Hepatocyte (in vitro differentiated cells): Measurements from ENCODE around the gene MAS1. TPM values are rescaled to one million over a fixed set of nuclear protein-coding genes. Genes with fewer than 3 reads are reported as not detected.
"Not testable (repeated sequence)": the region's sequence is repeated elsewhere in the genome, so short reads cannot be mapped to it uniquely, and the experiment has no call there.

ENCODE experiments used
- DNase-seq: peaks from one replicate; pipeline ENCODE4 v3.0.0-alpha.2; 2016; ENCODE audit warnings: low spot score
- H2AFZ ChIP-seq: fragments of 200-600 bp; sonication (generic); 2 replicates; pipeline ENCODE4 v1.6.0; 2016; ENCODE audit warnings: antibody characterized with exemption, mild to moderate bottlenecking
- H3K27ac ChIP-seq: fragments of 200-600 bp; sonication (generic); 2 replicates; pipeline ENCODE4 v1.5.1; 2016; ENCODE audit warnings: mild to moderate bottlenecking
- H3K27me3 ChIP-seq: fragments of 200-600 bp; sonication (generic); 2 replicates; pipeline ENCODE4 v1.6.1; 2016
- H3K36me3 ChIP-seq: fragments of 200-600 bp; sonication (generic); replicated peaks from 2 replicates; pipeline ENCODE4 v1.5.1; 2016; ENCODE audit warnings: low read depth; ENCODE audit not compliant: insufficient read depth
- H3K4me1 ChIP-seq: fragments of 200-600 bp; sonication (generic); 2 replicates; pipeline ENCODE4 v1.5.1; 2016; ENCODE audit warnings: mild to moderate bottlenecking, moderate library complexity; ENCODE audit not compliant: insufficient read depth
- H3K4me2 ChIP-seq: fragments of 200-600 bp; sonication (generic); 2 replicates; pipeline ENCODE4 v1.6.0; 2016
- H3K4me3 ChIP-seq: fragments of 200-600 bp; sonication (generic); 2 replicates; pipeline ENCODE4 v1.5.1; 2016; ENCODE audit warnings: mild to moderate bottlenecking
- H3K79me2 ChIP-seq: fragments of 200-600 bp; sonication (generic); 2 replicates; pipeline ENCODE4 v1.6.0; 2017; ENCODE audit warnings: mild to moderate bottlenecking
- H3K9me2 ChIP-seq: fragments of 200-600 bp; sonication (generic); replicated peaks from 2 replicates; pipeline ENCODE4 v1.6.0; 2017; ENCODE audit warnings: mild to moderate bottlenecking; ENCODE audit not compliant: insufficient read depth
- H3K9me3 ChIP-seq: fragments of 200-600 bp; sonication (generic); 2 replicates; pipeline ENCODE4 v1.5.1; 2016; ENCODE audit warnings: low read depth, mild to moderate bottlenecking
- H4K20me1 ChIP-seq: fragments of 200-600 bp; sonication (generic); 2 replicates; pipeline ENCODE4 v1.6.0; 2016; ENCODE audit warnings: mild to moderate bottlenecking; ENCODE audit not compliant: insufficient read depth, poor library complexity, severe bottlenecking
- EZH2 ChIP-seq: fragments of 200-600 bp; sonication (generic); IDR thresholded peaks from 2 replicates; pipeline ENCODE4 v1.6.1; 2016; ENCODE audit warnings: antibody characterized with exemption, mild to moderate bottlenecking, borderline replicate concordance
- EZH2phosphoT487 ChIP-seq: fragments of 200-600 bp; sonication (generic); IDR thresholded peaks from one replicate; pipeline ENCODE4 v1.6.1; 2018; ENCODE audit warnings: antibody characterized with exemption, mild to moderate bottlenecking, low read depth, moderate library complexity; ENCODE audit not compliant: unreplicated experiment, severe bottlenecking
- WGBS: methylation state at CpG from one replicate; pipeline ENCODE4 v1.1.6; 2016; ENCODE audit warnings: low lambda C conversion rate; ENCODE audit errors: missing lambda C conversion rate; 5-methylcytosine and 5-hydroxymethylcytosine counted together
- polyA plus RNA-seq: library from polyadenylated mRNA; unstranded; fragments of >200 nt; fragmentation: Nextera tagmentation; extraction: Ambion mirVana; gene quantifications from 2 replicates; pipeline ENCODE4 v1.2.1, GENCODE V29; 2016
- total RNA-seq: library from RNA; depleted of rRNA; stranded (reverse); fragments of >200 nt; gene quantifications from 2 replicates; pipeline ENCODE4 v1.2.3, GENCODE V29; 2014
- TF ChIP-seq, protein P1 (sequence below): fragments of 200-600 bp; sonication (generic); IDR thresholded peaks from 2 replicates; pipeline ENCODE4 v1.5.1; 2016; ENCODE audit warnings: antibody characterized with exemption, mild to moderate bottlenecking; ENCODE audit not compliant: poor library complexity

Gene MAS1
- total RNA-seq (not detected in 2 replicates), polyA plus RNA-seq (not detected in 2 replicates)

DNA sequence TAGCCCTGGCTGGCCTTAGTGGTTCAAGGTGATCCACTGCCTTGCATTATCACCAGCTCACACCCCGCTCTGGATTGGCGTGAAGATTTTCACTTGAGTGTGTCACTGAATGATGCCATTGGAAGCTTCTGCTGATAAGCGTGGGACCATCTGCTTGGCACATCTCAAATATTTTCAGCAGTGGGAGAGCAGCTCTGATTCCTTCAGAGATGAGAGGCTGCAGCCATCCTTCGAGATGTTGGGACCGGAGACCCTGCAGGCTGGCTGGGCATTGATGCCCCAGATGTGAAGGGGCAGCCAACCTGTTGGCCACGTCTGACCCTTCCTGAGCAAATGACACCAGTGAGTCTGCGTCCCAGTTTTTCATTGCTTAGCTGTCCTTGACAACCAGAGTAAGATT is at the start of gene MAS1:
TSS of gene MAS1 (plus strand) at position 197 of the 400 bp plus-strand sequence. CDS start 15,968 bp downstream, outside the sequence.
- no peak within 1 kb of the TSS for H3K27ac ChIP-seq
- H2AFZ ChIP-seq = no peak within 1 kb of the TSS
- H3K79me2 ChIP-seq = no peaks in the 10 kb centered on the region
- no peaks in the 10 kb centered on the region for H3K4me1 ChIP-seq
- H3K9me2 ChIP-seq = no peaks in the 10 kb centered on the region
- no peaks in the 10 kb centered on the region for H3K9me3 ChIP-seq
- H3K4me2 ChIP-seq = no peak within 1 kb of the TSS
- peaks cover 22% of the 10 kb centered on the region for H3K27me3 ChIP-seq
- TF ChIP-seq EZH2 (no peak), EZH2phosphoT487 (no peak)
- TF ChIP-seq, protein P1, sequence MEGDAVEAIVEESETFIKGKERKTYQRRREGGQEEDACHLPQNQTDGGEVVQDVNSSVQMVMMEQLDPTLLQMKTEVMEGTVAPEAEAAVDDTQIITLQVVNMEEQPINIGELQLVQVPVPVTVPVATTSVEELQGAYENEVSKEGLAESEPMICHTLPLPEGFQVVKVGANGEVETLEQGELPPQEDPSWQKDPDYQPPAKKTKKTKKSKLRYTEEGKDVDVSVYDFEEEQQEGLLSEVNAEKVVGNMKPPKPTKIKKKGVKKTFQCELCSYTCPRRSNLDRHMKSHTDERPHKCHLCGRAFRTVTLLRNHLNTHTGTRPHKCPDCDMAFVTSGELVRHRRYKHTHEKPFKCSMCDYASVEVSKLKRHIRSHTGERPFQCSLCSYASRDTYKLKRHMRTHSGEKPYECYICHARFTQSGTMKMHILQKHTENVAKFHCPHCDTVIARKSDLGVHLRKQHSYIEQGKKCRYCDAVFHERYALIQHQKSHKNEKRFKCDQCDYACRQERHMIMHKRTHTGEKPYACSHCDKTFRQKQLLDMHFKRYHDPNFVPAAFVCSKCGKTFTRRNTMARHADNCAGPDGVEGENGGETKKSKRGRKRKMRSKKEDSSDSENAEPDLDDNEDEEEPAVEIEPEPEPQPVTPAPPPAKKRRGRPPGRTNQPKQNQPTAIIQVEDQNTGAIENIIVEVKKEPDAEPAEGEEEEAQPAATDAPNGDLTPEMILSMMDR = no peak
- no peak within 1 kb of the TSS for H3K4me3 ChIP-seq
- DNase-seq = no peak
- H4K20me1 ChIP-seq = no peaks in the 10 kb centered on the region
- H3K36me3 ChIP-seq = no peaks in the 10 kb centered on the region
- WGBS = 90% methylated on average over 7 of the region's 7 CpGs

DNA sequence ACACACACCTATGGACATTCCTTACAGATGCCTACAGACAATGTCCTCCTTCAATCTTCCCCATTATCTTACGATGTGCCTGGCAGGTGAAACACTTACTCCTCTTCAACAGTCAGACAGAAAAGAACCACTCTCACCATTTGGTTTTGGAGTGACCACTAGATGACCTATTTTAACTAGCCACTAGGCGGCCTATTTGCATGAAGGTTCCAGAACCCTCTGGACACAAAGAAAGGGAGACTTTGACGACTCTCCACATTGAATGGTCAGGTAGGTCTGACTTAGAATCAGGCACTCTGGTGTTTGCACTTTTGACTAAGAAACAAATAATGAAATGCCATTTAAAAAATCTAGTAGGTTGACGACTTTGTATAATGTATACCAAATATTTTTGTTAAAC is 48.8 kb upstream of the MAS1 start:
- H4K20me1 ChIP-seq = no peaks in the 10 kb centered on the region
- 62% methylated on average over 4 of the region's 4 CpGs for WGBS
- no peaks in the 10 kb centered on the region for H3K36me3 ChIP-seq

DNA sequence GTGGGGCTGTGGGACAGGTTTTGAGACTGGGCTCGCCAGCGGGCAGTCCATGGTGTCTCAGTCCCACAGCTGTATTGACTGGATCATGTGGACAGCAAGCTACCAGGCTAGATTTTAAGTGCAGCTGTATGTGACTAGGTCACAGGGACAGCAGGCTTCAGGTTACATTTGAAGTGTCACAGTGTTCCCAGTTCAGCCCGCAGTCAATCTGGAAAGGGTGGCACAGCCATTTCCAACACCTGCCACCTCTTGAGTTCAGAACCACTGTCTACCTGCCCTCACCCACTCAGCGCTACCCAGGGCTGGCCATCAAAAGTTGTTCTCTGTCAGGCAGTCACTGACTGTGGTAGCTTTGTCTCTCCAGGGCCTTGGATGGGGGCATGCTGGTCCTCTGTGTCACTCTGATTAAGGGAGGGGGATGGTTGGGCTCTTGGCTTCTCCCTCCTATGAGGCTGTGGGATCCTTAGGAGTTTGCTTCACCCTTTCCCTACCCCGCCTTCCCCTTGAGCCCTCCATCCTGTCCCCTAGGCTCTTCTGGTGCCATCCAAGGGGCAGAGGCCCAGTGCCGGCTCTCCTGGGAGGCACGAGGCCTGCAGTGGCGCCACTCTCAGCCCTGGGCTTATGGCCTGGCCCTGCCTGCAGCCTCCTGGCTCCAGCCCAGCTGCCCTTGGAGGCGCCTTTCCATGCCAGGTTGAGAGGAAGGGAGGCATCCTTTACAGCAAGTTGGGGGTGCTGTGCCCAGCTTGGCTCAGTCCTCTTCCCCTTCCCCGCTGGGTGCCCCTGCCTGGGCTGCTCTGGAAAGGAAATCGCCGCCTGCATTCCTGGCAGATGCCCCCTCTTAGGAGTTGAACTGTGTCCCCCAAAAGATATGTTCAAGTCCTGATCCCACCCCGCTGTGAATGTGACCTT is 45.8 kb upstream of the MAS1 start:
- Histone ChIP-seq H3K79me2 (no peaks in the 10 kb centered on the region), H4K20me1 (no peaks in the 10 kb centered on the region), H3K27me3 (no peaks in the 10 kb centered on the region), H3K4me3 (no peak overlapping the region), H3K4me2 (no peak overlapping the region), H2AFZ (no peak overlapping the region), H3K36me3 (no peaks in the 10 kb centered on the region), H3K27ac (no peak overlapping the region), H3K9me2 (no peaks in the 10 kb centered on the region), H3K4me1 (no peaks in the 10 kb centered on the region), H3K9me3 (no peaks in the 10 kb centered on the region)
- TF ChIP-seq EZH2phosphoT487 (no peak), EZH2 (no peak)
- TF ChIP-seq, protein P1 = no peak
- no peak for DNase-seq
- WGBS = 88% methylated on average over 13 of the region's 13 CpGs

More for the DNA sequence above, 48.8 kb upstream of the MAS1 start:
- Histone ChIP-seq H2AFZ (no peak overlapping the region), H3K4me1 (no peaks in the 10 kb centered on the region), H3K79me2 (no peaks in the 10 kb centered on the region), H3K9me3 (no peaks in the 10 kb centered on the region), H3K27me3 (no peaks in the 10 kb centered on the region), H3K4me3 (no peak overlapping the region), H3K27ac (no peak overlapping the region), H3K9me2 (no peaks in the 10 kb centered on the region), H3K4me2 (no peak overlapping the region)
- no peak for DNase-seq
- TF ChIP-seq, protein P1 = no peak
- TF ChIP-seq EZH2phosphoT487 (no peak), EZH2 (no peak)

DNA sequence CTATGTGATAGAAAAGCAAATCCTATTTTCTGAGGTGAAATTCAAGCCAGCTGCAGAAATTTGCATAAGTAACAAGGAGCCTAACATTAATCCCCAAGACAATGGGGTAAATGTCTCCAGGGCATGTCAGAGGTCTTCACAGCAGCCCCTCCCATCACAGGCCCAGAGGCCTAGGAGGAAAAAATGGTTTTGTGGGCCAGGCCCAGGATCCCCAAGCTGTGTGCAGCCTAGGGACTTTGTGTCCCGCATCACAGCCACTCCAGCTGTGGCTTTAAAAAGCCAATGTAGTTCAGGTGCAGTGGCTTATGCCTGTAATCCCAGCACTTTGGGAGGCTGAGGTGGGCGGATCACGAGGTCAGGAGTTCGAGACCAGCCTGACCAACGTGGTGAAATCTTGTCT is 42.2 kb upstream of the MAS1 start:
- not testable (repeated sequence) for H3K27me3 ChIP-seq, H3K4me2 ChIP-seq, H3K9me2 ChIP-seq, H3K27ac ChIP-seq, H3K9me3 ChIP-seq, H4K20me1 ChIP-seq, DNase-seq, H3K79me2 ChIP-seq, H3K4me3 ChIP-seq, H3K36me3 ChIP-seq, H3K4me1 ChIP-seq, H2AFZ ChIP-seq
- 100% methylated on average over 5 of the region's 5 CpGs for WGBS

DNA sequence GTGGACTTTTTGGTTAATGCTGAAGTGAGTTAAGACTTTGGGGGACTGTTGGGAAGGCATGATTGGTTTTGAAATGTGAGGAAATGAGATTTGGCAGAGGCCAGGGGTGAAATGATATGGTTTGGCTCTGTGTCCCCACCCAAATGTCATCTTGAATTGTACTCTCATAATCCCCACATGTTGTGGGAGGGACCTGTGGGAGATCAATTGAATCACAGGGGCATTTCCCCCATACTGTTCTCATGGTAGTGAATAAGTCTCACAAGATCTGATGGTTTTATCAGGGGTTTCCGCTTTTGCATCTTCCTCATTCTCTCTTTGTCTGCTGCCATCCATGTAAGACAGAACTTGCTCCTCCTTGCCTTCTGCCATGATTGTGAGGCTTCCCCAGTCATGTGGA is 40.9 kb upstream of the MAS1 start:
- not testable (repeated sequence) for H3K27me3 ChIP-seq

More for the DNA sequence above, 40.9 kb upstream of the MAS1 start:
- not testable (repeated sequence) for H3K4me3 ChIP-seq, H3K4me1 ChIP-seq, H3K36me3 ChIP-seq, H3K9me2 ChIP-seq, H2AFZ ChIP-seq, DNase-seq, H4K20me1 ChIP-seq, H3K79me2 ChIP-seq, H3K27ac ChIP-seq, H3K4me2 ChIP-seq, H3K9me3 ChIP-seq
- 89% methylated on average over 1 of the region's 1 CpG for WGBS
